K562 (cell line): ENCODE measurements around the gene ENTPD3. TPM values are rescaled to one million over a fixed set of nuclear protein-coding genes. Genes with fewer than 3 reads are reported as not detected.

Source experiments
- BCOR ChIP-seq: fragments of 450-650 bp; IDR thresholded peaks from 2 replicates; pipeline ENCODE4 v1.6.1; 2016
- EP400 ChIP-seq: fragments of 450-650 bp; IDR thresholded peaks from 2 replicates; pipeline ENCODE4 v1.6.1; 2017; ENCODE audit warnings: antibody characterized with exemption, mild to moderate bottlenecking, moderate library complexity
- FUS ChIP-seq: fragments of 200-400 bp; formaldehyde crosslinking; optimal IDR thresholded peaks from 2 replicates; pipeline ENCODE3; 2017; ENCODE audit warnings: low read depth, low read length
- HMBOX1 ChIP-seq: sonication (generic); IDR thresholded peaks from 2 replicates; pipeline ENCODE4 v1.6.1; 2016
- KLF16 ChIP-seq: IDR thresholded peaks from 2 replicates; pipeline ENCODE4 v1.6.1; 2016; ENCODE audit warnings: antibody characterized with exemption
- L3MBTL2 ChIP-seq: fragments of 450-650 bp; IDR thresholded peaks from 2 replicates; pipeline ENCODE4 v1.6.1; 2016; ENCODE audit warnings: mild to moderate bottlenecking, moderate library complexity
- MNT ChIP-seq, 2 experiments: fragments of 450-650 bp; conservative IDR thresholded peaks; 2 replicates each; pipeline ENCODE4 v1.6.1; 2017; ENCODE audit warnings: mild to moderate bottlenecking in 2 of 2, moderate library complexity in 2 of 2
- MTA1 ChIP-seq: fragments of 450-650 bp; IDR thresholded peaks from 2 replicates; pipeline ENCODE4 v1.6.1; 2017; ENCODE audit warnings: borderline replicate concordance
- NBN ChIP-seq: fragments of 450-650 bp; IDR thresholded peaks from 2 replicates; pipeline ENCODE4 v1.6.1; 2016; ENCODE audit warnings: low read depth, mild to moderate bottlenecking
- RCOR1 ChIP-seq, 2 experiments: IDR thresholded peaks; 2 replicates each; pipeline ENCODE4 v1.6.1; 2012; ENCODE audit warnings: low read depth in 2 of 2, low read length in 2 of 2, borderline replicate concordance in 1 of 2, improper control_type of control experiment in 1 of 2
- SNRNP70 ChIP-seq: fragments of 200-400 bp; formaldehyde crosslinking; optimal IDR thresholded peaks from 2 replicates; pipeline ENCODE3; 2017; ENCODE audit warnings: low read depth, low read length
- SPI1 ChIP-seq: IDR thresholded peaks from 2 replicates; pipeline ENCODE4 v1.6.1; 2011; ENCODE audit warnings: low read depth, low read length, control low read depth, borderline replicate concordance
- SRSF9 ChIP-seq: fragments of 200-400 bp; formaldehyde crosslinking; IDR thresholded peaks from 2 replicates; pipeline ENCODE4 v1.6.1; 2017; ENCODE audit warnings: low read depth, low read length, borderline replicate concordance
- ZBTB11 ChIP-seq, 3 experiments: fragments of 200-800 bp in 1 of 3; fragments of 250-450 bp in 1 of 3; fragments of 450-650 bp in 1 of 3; sonication (Bioruptor Pico) in 1 of 3; sonication (Bioruptor generic) in 1 of 3; formaldehyde crosslinking in 1 of 3; IDR thresholded peaks; 2 replicates each; pipeline versions ENCODE4 v1.6.1 to v1.8.0; 2016 to 2022; ENCODE audit warnings: mild to moderate bottlenecking in 2 of 3, missing genetic modification characterization in 2 of 3, missing compliant biosample characterization in 1 of 3, moderate library complexity in 1 of 3
- ZNF311 ChIP-seq: fragments of 250-450 bp; sonication (Bioruptor Pico); IDR thresholded peaks from 2 replicates; pipeline ENCODE4 v1.4.0; 2020; ENCODE audit warnings: mild to moderate bottlenecking, moderate library complexity
- ZNF79 ChIP-seq: fragments of 250-450 bp; sonication (Bioruptor Pico); IDR thresholded peaks from 2 replicates; pipeline ENCODE4 v1.4.0; 2020; ENCODE audit warnings: low read depth, mild to moderate bottlenecking, moderate library complexity
- polyA plus RNA-seq, 8 experiments: library from polyadenylated mRNA; depleted of rRNA in 4 of 8; stranded (reverse) in 5 of 8; unstranded in 3 of 8; fragments of >200 nt; fragmentation: Nextera tagmentation in 2 of 8; fragmentation: Illumina TruSeq in 1 of 8; extraction: Ambion mirVana in 2 of 8; extraction: Trizol in 1 of 8; gene quantifications; 2 replicates each; pipeline versions ENCODE4 v1.2.1 to v1.2.3, GENCODE V29; 2011 to 2014; ENCODE audit warnings: inconsistent platforms in 1 of 8, missing spikeins in 1 of 8
- total RNA-seq, 7 experiments: library from RNA; depleted of rRNA in 6 of 7; stranded (reverse); fragments of >200 nt in 6 of 7; fragmentation: Illumina TruSeq in 2 of 7; extraction: Trizol in 2 of 7; gene quantifications; 2 replicates each; pipeline versions ENCODE4 v1.2.1 to v1.2.3, GENCODE V29; 2011 to 2021; ENCODE audit warnings: low replicate concordance in 1 of 7

The ENTPD3 gene
- total and polyA plus RNA-seq, 9 of the 15 experiments (the other 6 are each of a cell fraction or from before 2014, with no cell fraction given) = 0.23 to 2.1 (median 0.58) TPM

- TF ChIP-seq L3MBTL2 (peak; percentile 34; the same call in 1 of the 2 replicates), RCOR1 (IDR thresholded peaks at IDR 0.05; ENCODE audit: borderline replicate concordance in 1 of 2, low read depth in 2 of 2, low read length in 2 of 2) (0 out of 4 replicates have a peak, but pooled peaks of 1 of the 2 experiments have one; percentile 12), NBN (no peak), BCOR (no peak), ZBTB11 (CRISPR knock-in tag; IDR thresholded peaks at IDR 0.05) (no peak), SPI1 (no peak), MNT (conservative IDR thresholded peaks at IDR 0.05) (0 out of 4 replicates have a peak, but pooled peaks of 1 of the 2 experiments have one; percentile 39), ZNF79 (no peak), KLF16 (no peak), EP400 (peak; percentile 45; the same call in 1 of the 2 replicates), MTA1 (no peak), ZNF311 (no peak), FUS (no peak), HMBOX1 (peak; percentile 86), SNRNP70 (no peak), SRSF9 (no peak)
These were observed 4.9 kb upstream of the ENTPD3 start (continued) for GRCh38 chr3:40381904-40382616.
